WTC11 (cell line): Measurements from ENCODE around the gene CAMTA1.

Source experiments
- CTCF ChIP-seq: fragments of 200-600 bp; IDR thresholded peaks from 2 replicates; pipeline ENCODE4 v1.8.0; 2022; ENCODE audit warnings: antibody characterized with exemption
- E2F1 ChIP-seq: sonication (generic); formaldehyde crosslinking; IDR thresholded peaks from 2 replicates; pipeline ENCODE4 v1.8.0; 2022; ENCODE audit warnings: mild to moderate bottlenecking, missing genetic modification reagents
- FOXP1 ChIP-seq: sonication (generic); formaldehyde crosslinking; IDR thresholded peaks from 2 replicates; pipeline ENCODE4 v1.8.0; 2022; ENCODE audit warnings: missing genetic modification reagents, mild to moderate bottlenecking, moderate library complexity, borderline replicate concordance
- KAT7 ChIP-seq: sonication (generic); formaldehyde crosslinking; IDR thresholded peaks from 2 replicates; pipeline ENCODE4 v1.8.1; 2023; ENCODE audit warnings: missing genetic modification reagents, mild to moderate bottlenecking, borderline replicate concordance
- ZNF219 ChIP-seq: sonication (generic); formaldehyde crosslinking; IDR thresholded peaks from 2 replicates; pipeline ENCODE4 v1.8.0; 2023; ENCODE audit warnings: missing genetic modification reagents, mild to moderate bottlenecking, borderline replicate concordance

GRCh38 chr1:7449750-7450149 lies 664.5 kb downstream of the CAMTA1 start:
- no peak for TF ChIP-seq CTCF
- TF ChIP-seq E2F1 (CRISPR knock-in tag) = no peak
- no peak for TF ChIP-seq KAT7 (CRISPR knock-in tag)
- no peak for TF ChIP-seq FOXP1 (CRISPR knock-in tag)
- TF ChIP-seq ZNF219 = no peak
